Gastrocnemius medialis (tissue), 4 donors: ENCODE measurements around the gene KRAS. TPM values are rescaled to one million over a fixed set of nuclear protein-coding genes. Genes with fewer than 3 reads are reported as not detected.

Experiments
- ATAC-seq, 2 donors: fragments of 150-250 bp; one replicate each; pipeline ENCODE4 v1.9.1; 2016
- DNase-seq, 2 donors: peaks; one replicate each; pipeline ENCODE4 v3.0.0-alpha.2; 2019
- H3K27ac ChIP-seq, 4 donors: fragments of 200-600 bp; sonication (generic); 1 replicate in 1 of 4; 2 replicates in 3 of 4; pipeline ENCODE4 v1.5.1; 2016 to 2018; ENCODE audit warnings: mild to moderate bottlenecking in 2 of 4, moderate library complexity in 1 of 4
- H3K27me3 ChIP-seq, 3 donors: fragments of 200-600 bp; sonication (generic) in 2 of 3; 1 replicate in 1 of 3; 2 replicates in 2 of 3; pipeline versions ENCODE4 v1.5.1 to v1.6.0; 2016 to 2019; ENCODE audit warnings: mild to moderate bottlenecking in 1 of 3, moderate library complexity in 1 of 3
- H3K36me3 ChIP-seq, 2 donors: fragments of 200-600 bp; sonication (generic) in 1 of 2; one replicate each; pipeline ENCODE4 v1.5.1; 2017 to 2018
- H3K4me1 ChIP-seq, 2 donors: fragments of 200-600 bp; sonication (generic) in 1 of 2; one replicate each; pipeline ENCODE4 v1.5.1; 2016 to 2017; ENCODE audit warnings: mild to moderate bottlenecking in 2 of 2
- H3K4me3 ChIP-seq, 4 donors: fragments of 200-600 bp; sonication (generic) in 3 of 4; 1 replicate in 1 of 4; 2 replicates in 3 of 4; pipeline ENCODE4 v1.5.1; 2016 to 2019; ENCODE audit warnings: mild to moderate bottlenecking in 2 of 4
- H3K9me3 ChIP-seq, 3 donors: fragments of 200-600 bp; sonication (generic) in 2 of 3; 1 replicate in 1 of 3; 2 replicates in 2 of 3; pipeline ENCODE4 v1.5.1; 2016 to 2019
- POLR2A ChIP-seq, 2 donors: fragments of 450-650 bp; IDR thresholded peaks; one replicate each; pipeline ENCODE4 v1.6.1; 2017; ENCODE audit warnings: antibody characterized with exemption in 2 of 2, mild to moderate bottlenecking in 2 of 2, moderate library complexity in 2 of 2
- in situ Hi-C, 4 donors: fragments of 200-750 bp; cut with MboI; loops; one replicate each; pipeline versions ENCODE4 v1.15.0 to v1.8.0; 2017; ENCODE audit warnings: low sequenced_read_pairs in 4 of 4
- intact Hi-C: fragments of 100-400 bp; cut with DNase I; formaldehyde crosslinking; loops from one replicate; pipeline ENCODE4 v1.15.1; 2023; ENCODE audit warnings: low total_unique reads
- total RNA-seq, 4 donors: library from RNA; depleted of rRNA; stranded (reverse); fragments of >200 nt; gene quantifications; one replicate each; pipeline versions ENCODE4 v1.1.0 to v1.2.3, GENCODE V29; 2016
- TF ChIP-seq, protein P1 (sequence below), 5 experiments: fragments of 450-650 bp in 3 of 5; fragments of 200-600 bp in 2 of 5; sonication (generic) in 2 of 5; IDR thresholded peaks in 4 of 5; conservative IDR thresholded peaks in 1 of 5; 1 replicate in 4 of 5; 2 replicates in 1 of 5; pipeline ENCODE4 v1.5.1; 2016 to 2019; ENCODE audit warnings: antibody characterized with exemption in 5 of 5, mild to moderate bottlenecking in 3 of 5, moderate library complexity in 3 of 5

Gene KRAS
- total RNA-seq, 4 donors from 2014 or later = 7.0 to 9.5 (median 8.0) TPM

DNA sequence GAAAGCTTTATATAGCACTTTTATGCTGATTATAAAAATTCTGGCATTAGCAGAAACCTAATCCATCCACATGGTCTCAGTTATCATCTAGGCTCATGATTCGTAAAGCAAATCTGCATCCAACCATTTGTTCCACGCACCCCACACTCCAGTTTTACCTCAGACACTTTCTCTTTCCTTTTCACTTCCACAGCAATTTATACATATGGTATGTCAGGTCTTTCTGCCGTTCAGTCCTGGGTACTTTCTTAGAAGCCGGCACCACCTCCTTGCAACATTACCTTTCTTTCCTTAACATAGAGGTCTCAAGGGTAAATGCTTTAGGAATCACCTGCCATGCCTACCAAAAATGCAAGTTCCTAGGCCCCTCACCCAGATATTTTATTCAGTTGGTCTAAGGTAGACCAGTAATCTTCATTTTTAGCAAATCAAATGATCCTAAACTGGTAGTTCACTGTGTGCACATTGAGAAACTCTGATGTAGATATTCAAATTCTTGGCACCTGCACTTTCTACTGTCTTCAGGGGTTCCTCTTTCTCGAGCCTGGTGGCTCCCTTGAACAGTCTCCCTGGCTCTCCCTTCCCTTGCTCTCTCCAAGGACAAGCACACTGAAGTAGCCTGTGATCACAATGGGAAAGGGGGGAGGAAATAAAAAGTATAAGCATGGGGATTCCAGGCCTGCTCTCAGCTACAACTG lies 2.8 kb upstream of the KRAS start:
- ATAC-seq (no peak), DNase-seq (no peak)
- no peak overlapping the region for H3K27ac ChIP-seq
- in situ Hi-C loops (no loop called here), intact Hi-C loops (loop anchor here (10.0 kb wide), 1 partner anchor 851 kb away; no protein-coding TSS in a partner anchor)
- H3K36me3 ChIP-seq = no peaks in the 10 kb centered on the region
- H3K4me3 ChIP-seq = no peak overlapping the region
- no peaks in the 10 kb centered on the region for H3K27me3 ChIP-seq
- TF ChIP-seq, protein P1, sequence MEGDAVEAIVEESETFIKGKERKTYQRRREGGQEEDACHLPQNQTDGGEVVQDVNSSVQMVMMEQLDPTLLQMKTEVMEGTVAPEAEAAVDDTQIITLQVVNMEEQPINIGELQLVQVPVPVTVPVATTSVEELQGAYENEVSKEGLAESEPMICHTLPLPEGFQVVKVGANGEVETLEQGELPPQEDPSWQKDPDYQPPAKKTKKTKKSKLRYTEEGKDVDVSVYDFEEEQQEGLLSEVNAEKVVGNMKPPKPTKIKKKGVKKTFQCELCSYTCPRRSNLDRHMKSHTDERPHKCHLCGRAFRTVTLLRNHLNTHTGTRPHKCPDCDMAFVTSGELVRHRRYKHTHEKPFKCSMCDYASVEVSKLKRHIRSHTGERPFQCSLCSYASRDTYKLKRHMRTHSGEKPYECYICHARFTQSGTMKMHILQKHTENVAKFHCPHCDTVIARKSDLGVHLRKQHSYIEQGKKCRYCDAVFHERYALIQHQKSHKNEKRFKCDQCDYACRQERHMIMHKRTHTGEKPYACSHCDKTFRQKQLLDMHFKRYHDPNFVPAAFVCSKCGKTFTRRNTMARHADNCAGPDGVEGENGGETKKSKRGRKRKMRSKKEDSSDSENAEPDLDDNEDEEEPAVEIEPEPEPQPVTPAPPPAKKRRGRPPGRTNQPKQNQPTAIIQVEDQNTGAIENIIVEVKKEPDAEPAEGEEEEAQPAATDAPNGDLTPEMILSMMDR (IDR thresholded peaks at IDR 0.05 in 4 of 5, conservative IDR thresholded peaks at IDR 0.05 in 1 of 5) = no peak
- TF ChIP-seq POLR2A (IDR thresholded peaks at IDR 0.05) = no peak
- no peaks in the 10 kb centered on the region for H3K9me3 ChIP-seq
- peaks cover 8 to 21% of the 10 kb centered on the region in 2 donors for H3K4me1 ChIP-seq

DNA sequence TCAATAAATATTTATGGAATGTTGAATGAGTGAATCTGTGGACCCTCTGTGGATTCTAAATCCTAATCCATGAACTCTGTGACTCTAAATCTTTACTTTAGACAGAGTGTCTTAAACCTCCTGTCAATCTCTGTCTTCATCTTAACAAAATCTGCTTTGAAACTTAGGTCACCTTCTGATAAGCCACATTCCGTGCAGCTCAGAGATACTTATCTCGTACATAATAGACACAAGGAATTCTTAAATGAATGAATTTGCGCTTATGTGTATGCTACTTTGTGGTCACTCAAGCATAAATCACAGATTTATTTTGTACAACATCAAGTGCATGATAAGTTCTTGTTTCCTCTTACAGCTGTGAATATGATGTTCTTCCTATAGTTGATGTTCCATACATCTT lies 2.2 kb upstream of the KRAS start:
- Histone ChIP-seq H3K9me3 (no peaks in the 10 kb centered on the region), H3K4me3 (no peak overlapping the region), H3K4me1 (peaks cover 10 to 22% of the 10 kb centered on the region in 2 donors), H3K27me3 (no peaks in the 10 kb centered on the region), H3K36me3 (no peaks in the 10 kb centered on the region), H3K27ac (no peak overlapping the region)
- intact Hi-C loops = loop anchor here (10.0 kb wide), 1 partner anchor 852 kb away; no protein-coding TSS in a partner anchor
- in situ Hi-C loops = no loop called here
- TF ChIP-seq, protein P1 (IDR thresholded peaks at IDR 0.05 in 4 of 5, conservative IDR thresholded peaks at IDR 0.05 in 1 of 5) = no peak
- no peak for TF ChIP-seq POLR2A (IDR thresholded peaks at IDR 0.05)
- DNase-seq = no peak
- no peak for ATAC-seq

DNA sequence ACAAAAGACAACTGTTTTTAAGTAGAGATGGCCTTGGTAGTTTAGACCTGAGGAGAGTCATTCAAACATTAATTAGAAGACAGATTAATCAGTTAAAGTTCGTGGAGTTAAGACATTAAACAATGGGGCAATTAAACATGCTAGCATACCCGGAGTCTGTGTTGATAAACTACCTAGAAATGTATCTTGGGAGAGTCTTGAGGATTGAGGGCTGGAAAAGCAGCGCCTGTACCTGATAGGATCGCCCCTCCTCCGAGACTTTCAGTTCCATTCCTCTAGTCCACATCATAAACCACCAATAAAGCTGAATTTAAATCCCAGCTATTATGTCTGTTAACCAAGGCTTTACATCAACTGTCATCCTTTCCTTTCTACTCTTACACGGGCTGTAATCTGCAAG lies 1.0 kb upstream of the KRAS start:
- ATAC-seq (no peak), DNase-seq (no peak)
- intact Hi-C loops (loop anchor here (2.0 to 10.0 kb wide), 3 partner anchors 57 to 853 kb away; partner anchors contain the start of genes DNAI7 and ETFRF1), in situ Hi-C loops (no loop called here)
- peak overlapping the region; percentile 88 to 97 (median 94) for H3K27ac ChIP-seq
- H3K27me3 ChIP-seq = no peaks in the 10 kb centered on the region
- no peaks in the 10 kb centered on the region for H3K9me3 ChIP-seq
- peak overlapping the region; percentile 63 to 93 (median 78) for H3K4me3 ChIP-seq
- H3K4me1 ChIP-seq = peaks cover 10 to 22% of the 10 kb centered on the region in 2 donors
- TF ChIP-seq POLR2A (IDR thresholded peaks at IDR 0.05) = no peak
- TF ChIP-seq, protein P1 (IDR thresholded peaks at IDR 0.05 in 4 of 5, conservative IDR thresholded peaks at IDR 0.05 in 1 of 5) = no peak
- H3K36me3 ChIP-seq = no peaks in the 10 kb centered on the region

DNA sequence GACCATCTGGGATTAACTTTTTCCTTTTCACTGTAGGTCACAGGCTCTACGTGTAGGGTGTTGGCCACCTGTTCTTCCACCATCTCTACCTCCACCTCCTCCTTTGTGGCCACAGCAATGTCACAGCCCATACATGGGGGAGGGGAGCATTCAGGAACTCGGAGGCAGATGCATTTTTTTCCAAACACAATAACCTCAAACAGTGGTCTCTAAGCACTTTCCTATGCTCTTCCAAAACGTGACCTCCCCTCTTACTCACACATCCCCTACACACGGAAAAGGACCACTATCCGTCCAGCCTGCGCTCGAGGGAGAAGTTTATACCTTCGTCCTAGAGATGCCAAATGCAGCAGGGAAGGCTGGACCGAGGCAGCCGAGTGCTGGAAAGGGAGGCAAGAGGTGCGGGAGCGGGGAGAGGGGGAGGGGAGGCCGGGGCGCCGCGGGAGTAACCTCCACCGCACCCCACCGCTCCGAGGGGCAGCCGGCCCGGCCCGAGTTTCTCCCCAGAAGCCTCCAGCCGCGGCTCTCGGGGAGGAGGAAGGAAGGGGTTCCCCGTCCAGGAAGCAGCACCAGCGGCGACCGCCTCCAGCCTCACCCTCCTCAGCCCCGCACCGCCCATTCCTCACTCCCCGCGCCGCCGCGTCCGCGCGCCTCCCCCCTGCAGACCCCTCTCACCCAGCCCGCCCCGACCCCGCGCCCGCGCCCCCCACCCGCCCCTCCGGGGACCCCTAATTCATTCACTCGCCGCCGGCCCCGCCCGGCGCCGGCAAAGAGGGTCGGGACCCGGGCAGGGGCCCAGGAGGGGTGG lies 594 bp downstream of the KRAS start:
- in situ Hi-C loops = loop anchor here in 2 of 4 donors (5.0 to 10.0 kb wide), 2 partner anchors 48 to 55 kb away; partner anchors contain the start of genes DNAI7 (in 1 of the 2) and ETFRF1 (in 1 of the 2)
- peak; percentile 15 to 33 for DNase-seq
- H3K9me3 ChIP-seq = no peaks in the 10 kb centered on the region
- no peaks in the 10 kb centered on the region for H3K36me3 ChIP-seq
- H3K4me1 ChIP-seq = peaks cover 10 to 22% of the 10 kb centered on the region in 2 donors
- peak overlapping the region; percentile 63 to 93 (median 78) for H3K4me3 ChIP-seq
- intact Hi-C loops = loop anchor here (2.0 to 10.0 kb wide), 3 partner anchors 55 to 855 kb away; partner anchors contain the start of genes DNAI7 and ETFRF1
- TF ChIP-seq POLR2A (IDR thresholded peaks at IDR 0.05) = no peak
- TF ChIP-seq, protein P1 (IDR thresholded peaks at IDR 0.05 in 4 of 5, conservative IDR thresholded peaks at IDR 0.05 in 1 of 5) = no peak
- ATAC-seq = peak; percentile 21 to 32
- H3K27me3 ChIP-seq = no peaks in the 10 kb centered on the region
- H3K27ac ChIP-seq = peak overlapping the region; percentile 88 to 97 (median 94)
